Liver (tissue), 9 donors: ENCODE data around the gene PTAR1. TPM values are rescaled to one million over a fixed set of nuclear protein-coding genes. Genes with fewer than 3 reads are reported as not detected.

Experiments
- DNase-seq: peaks from one replicate; pipeline ENCODE4 v3.0.0-alpha.2; 2017; ENCODE audit warnings: low spot score
- H3K27ac ChIP-seq, 2 donors: one replicate each; pipeline ENCODE4 v1.7.0; 2013; ENCODE audit warnings: inconsistent platforms in 2 of 2, low read length in 2 of 2, control low read depth in 1 of 2, low read depth in 1 of 2, mild to moderate bottlenecking in 1 of 2
- H3K27me3 ChIP-seq, 4 donors: one replicate each; pipeline versions ENCODE4 v1.6.1 to v1.7.0; 2013; ENCODE audit warnings: low read length in 3 of 4, inconsistent platforms in 1 of 4, mild to moderate bottlenecking in 1 of 4, moderate library complexity in 1 of 4; ENCODE audit not compliant: control insufficient read depth in 4 of 4, insufficient read depth in 4 of 4
- H3K36me3 ChIP-seq, 4 donors: one replicate each; pipeline versions ENCODE4 v1.6.1 to v1.7.0; 2013; ENCODE audit warnings: low read length in 3 of 4, mild to moderate bottlenecking in 3 of 4, low read depth in 1 of 4, moderate library complexity in 1 of 4; ENCODE audit not compliant: control insufficient read depth in 4 of 4, insufficient read depth in 3 of 4
- H3K4me1 ChIP-seq, 4 donors: one replicate each; pipeline versions ENCODE4 v1.6.1 to v1.7.0; 2013; ENCODE audit warnings: low read length in 3 of 4, mild to moderate bottlenecking in 3 of 4, moderate library complexity in 1 of 4; ENCODE audit not compliant: control insufficient read depth in 4 of 4, insufficient read depth in 4 of 4
- H3K4me3 ChIP-seq, 3 donors: one replicate each; pipeline versions ENCODE4 v1.6.1 to v1.7.0; 2013; ENCODE audit warnings: low read length in 3 of 3, control low read depth in 1 of 3, low read depth in 1 of 3, mild to moderate bottlenecking in 1 of 3
- H3K9ac ChIP-seq, 2 donors: one replicate each; pipeline ENCODE4 v1.7.0; 2013; ENCODE audit warnings: low read length in 2 of 2, mild to moderate bottlenecking in 2 of 2, moderate library complexity in 2 of 2, control low read depth in 1 of 2, low read depth in 1 of 2
- H3K9me3 ChIP-seq, 4 donors: one replicate each; pipeline versions ENCODE4 v1.6.1 to v1.7.0; 2013; ENCODE audit warnings: low read length in 3 of 4; ENCODE audit not compliant: control insufficient read depth in 4 of 4
- ATF3 ChIP-seq: IDR thresholded peaks from 2 replicates; pipeline ENCODE4 v1.6.1; 2016; ENCODE audit warnings: antibody characterized with exemption
- CTCF ChIP-seq: fragments of 150-350 bp; IDR thresholded peaks from 2 replicates; pipeline ENCODE4 v1.5.1; 2017; ENCODE audit warnings: improper control_type of control experiment, low read depth, low read length; ENCODE audit not compliant: missing input control
- EGR1 ChIP-seq, 2 donors: IDR thresholded peaks; 2 replicates each; pipeline ENCODE4 v1.6.1; 2016 to 2018; ENCODE audit warnings: antibody characterized with exemption in 2 of 2, low read depth in 2 of 2
- FOXA1 ChIP-seq: IDR thresholded peaks from 2 replicates; pipeline ENCODE4 v1.6.1; 2016; ENCODE audit warnings: antibody characterized with exemption
- FOXA2 ChIP-seq: IDR thresholded peaks from 2 replicates; pipeline ENCODE4 v1.6.1; 2016; ENCODE audit warnings: antibody characterized with exemption
- GABPA ChIP-seq, 2 donors: IDR thresholded peaks in 1 of 2; conservative IDR thresholded peaks in 1 of 2; 2 replicates each; pipeline ENCODE4 v1.6.1; 2016; ENCODE audit warnings: antibody characterized with exemption in 2 of 2, mild to moderate bottlenecking in 1 of 2, moderate library complexity in 1 of 2
- HNF4A ChIP-seq, 2 donors: conservative IDR thresholded peaks; 2 replicates each; pipeline ENCODE4 v1.6.1; 2016; ENCODE audit warnings: antibody characterized with exemption in 2 of 2, mild to moderate bottlenecking in 2 of 2
- HNF4G ChIP-seq: IDR thresholded peaks from 2 replicates; pipeline ENCODE4 v1.6.1; 2016; ENCODE audit warnings: antibody characterized with exemption
- JUND ChIP-seq, 2 donors: IDR thresholded peaks; 2 replicates each; pipeline ENCODE4 v1.6.1; 2016; ENCODE audit warnings: antibody characterized with exemption in 2 of 2
- MAX ChIP-seq: IDR thresholded peaks from 2 replicates; pipeline ENCODE4 v1.6.1; 2016; ENCODE audit warnings: antibody characterized with exemption
- NR2F2 ChIP-seq: IDR thresholded peaks from 2 replicates; pipeline ENCODE4 v1.6.1; 2016; ENCODE audit warnings: antibody characterized with exemption
- RAD21 ChIP-seq, 2 donors: IDR thresholded peaks; 2 replicates each; pipeline ENCODE4 v1.6.1; 2016; ENCODE audit warnings: antibody characterized with exemption in 2 of 2, mild to moderate bottlenecking in 2 of 2
- REST ChIP-seq: IDR thresholded peaks from 2 replicates; pipeline ENCODE4 v1.6.1; 2016; ENCODE audit warnings: antibody characterized with exemption, mild to moderate bottlenecking
- RXRA ChIP-seq, 2 donors: IDR thresholded peaks; 2 replicates each; pipeline ENCODE4 v1.6.1; 2017 to 2018; ENCODE audit warnings: antibody characterized with exemption in 2 of 2, mild to moderate bottlenecking in 1 of 2
- SP1 ChIP-seq: IDR thresholded peaks from 2 replicates; pipeline ENCODE4 v1.6.1; 2018; ENCODE audit warnings: antibody characterized with exemption, mild to moderate bottlenecking
- TAF1 ChIP-seq: conservative IDR thresholded peaks from 2 replicates; pipeline ENCODE4 v1.6.1; 2016; ENCODE audit warnings: antibody characterized with exemption, mild to moderate bottlenecking
- YY1 ChIP-seq: IDR thresholded peaks from 2 replicates; pipeline ENCODE4 v1.6.1; 2016; ENCODE audit warnings: antibody characterized with exemption, mild to moderate bottlenecking
- ZBTB33 ChIP-seq: IDR thresholded peaks from 2 replicates; pipeline ENCODE4 v1.6.1; 2016; ENCODE audit warnings: antibody characterized with exemption
- WGBS: extraction: QIAGEN DNeasy Blood & Tissue Kit; methylation state at CpG from one replicate; pipeline ENCODE4 v1.1.7; 2013; 5-methylcytosine and 5-hydroxymethylcytosine counted together
- polyA plus RNA-seq, 2 donors: library from polyadenylated mRNA; stranded (reverse) in 1 of 2; unstranded in 1 of 2; fragments of 200-250 nt in 1 of 2; fragments of >200 nt in 1 of 2; fragmentation: Nextera tagmentation in 1 of 2; extraction: Ambion mirVana in 1 of 2; gene quantifications; one replicate each; pipeline versions ENCODE4 v1.2.1 to v1.2.3, GENCODE V29; 2013 to 2015
- total RNA-seq, 2 donors: library from RNA; depleted of rRNA; stranded (reverse); fragments of >200 nt; gene quantifications; one replicate each; pipeline ENCODE4 v1.2.3, GENCODE V29; 2014
- donor health status: healthy.
- donor health status: healthy.
- donor health status: healthy.
- donor health status: healthy.
- donor health status: healthy.

The PTAR1 gene
- total and polyA plus RNA-seq, 4 donors = 5.4 to 67.9 (median 28.7) TPM

- DNase-seq = no peak
- TF ChIP-seq JUND (IDR thresholded peaks at IDR 0.05) (no peak), EGR1 (IDR thresholded peaks at IDR 0.05; ENCODE audit: low read depth in 2 of 2) (no peak), ZBTB33 (no peak), FOXA1 (no peak), HNF4G (no peak), HNF4A (conservative IDR thresholded peaks at IDR 0.05) (no peak), TAF1 (no peak), FOXA2 (no peak), SP1 (no peak)
- no peak overlapping the region for H3K27ac ChIP-seq
- no peaks in the 10 kb centered on the region for H3K27me3 ChIP-seq
- H3K4me3 ChIP-seq = no peak overlapping the region
- H3K4me1 ChIP-seq = no peaks in the 10 kb centered on the region
- no peaks in the 10 kb centered on the region for H3K36me3 ChIP-seq
- no peaks in the 10 kb centered on the region for H3K9me3 ChIP-seq
- H3K9ac ChIP-seq = no peak overlapping the region
- WGBS = 88% methylated on average over 4 of the region's 4 CpGs
Measured at GRCh38 chr9:69771775-69772418, 12.1 kb upstream of the PTAR1 start.

- DNase-seq = no peak
- TF ChIP-seq YY1 (no peak), TAF1 (no peak), MAX (no peak), RXRA (IDR thresholded peaks at IDR 0.05) (no peak), FOXA1 (no peak), GABPA (IDR thresholded peaks at IDR 0.05 in 1 of 2, conservative IDR thresholded peaks at IDR 0.05 in 1 of 2) (no peak), EGR1 (IDR thresholded peaks at IDR 0.05; ENCODE audit: low read depth in 2 of 2) (no peak), RAD21 (IDR thresholded peaks at IDR 0.05) (no peak), SP1 (no peak), FOXA2 (no peak), HNF4A (conservative IDR thresholded peaks at IDR 0.05) (no peak), NR2F2 (no peak), ZBTB33 (no peak), ATF3 (no peak), REST (no peak), HNF4G (no peak), CTCF (no peak), JUND (IDR thresholded peaks at IDR 0.05) (no peak)
- H3K9me3 ChIP-seq = no peaks in the 10 kb centered on the region
- no peak overlapping the region for H3K27ac ChIP-seq
- no peak overlapping the region for H3K4me3 ChIP-seq
- H3K9ac ChIP-seq = no peak overlapping the region
- 93% methylated on average over 1 of the region's 1 CpG for WGBS
- no peaks in the 10 kb centered on the region for H3K36me3 ChIP-seq
- H3K27me3 ChIP-seq = no peaks in the 10 kb centered on the region
- no peaks in the 10 kb centered on the region for H3K4me1 ChIP-seq
Measured at GRCh38 chr9:69768716-69769115, 8.9 kb upstream of the PTAR1 start.
